RWPE2 (cell line): ENCODE measurements around the gene XCL1.

Experiments
- ATAC-seq: fragments of 200-7000 bp; cut with Tn5 transposase; 3 replicates; pipeline ENCODE4 v1.9.1; 2021; ENCODE audit warnings: low read depth
- DNase-seq: peaks from one replicate; pipeline ENCODE4 v3.0.0-alpha.2; 2020; ENCODE audit warnings: low spot score
- H3K27ac ChIP-seq: fragments of 450-650 bp; 2 replicates; pipeline ENCODE4 v1.5.1; 2017; ENCODE audit warnings: mild to moderate bottlenecking; ENCODE audit not compliant: poor library complexity, severe bottlenecking
- H3K27me3 ChIP-seq: fragments of 250-450 bp; sonication (Bioruptor Pico); 2 replicates; pipeline ENCODE4 v1.5.1; 2021; ENCODE audit warnings: mild to moderate bottlenecking, moderate library complexity; ENCODE audit not compliant: insufficient read depth, poor library complexity, severe bottlenecking
- H3K36me3 ChIP-seq: fragments of 250-450 bp; sonication (Bioruptor Pico); 2 replicates; pipeline ENCODE4 v1.5.1; 2020; ENCODE audit warnings: low read depth, mild to moderate bottlenecking, moderate library complexity
- H3K4me1 ChIP-seq: fragments of 250-450 bp; sonication (Bioruptor Pico); 2 replicates; pipeline ENCODE4 v1.5.1; 2021; ENCODE audit warnings: mild to moderate bottlenecking, moderate library complexity; ENCODE audit not compliant: insufficient read depth, poor library complexity, severe bottlenecking
- H3K4me3 ChIP-seq: fragments of 250-450 bp; sonication (Bioruptor Pico); 2 replicates; pipeline ENCODE4 v1.5.1; 2021; ENCODE audit warnings: mild to moderate bottlenecking, moderate library complexity; ENCODE audit not compliant: severe bottlenecking
- H3K9me3 ChIP-seq: fragments of 250-450 bp; sonication (Bioruptor Pico); 2 replicates; pipeline ENCODE4 v1.5.1; 2021; ENCODE audit warnings: mild to moderate bottlenecking, moderate library complexity; ENCODE audit not compliant: severe bottlenecking
- TF ChIP-seq, protein P1 (sequence below): fragments of 450-650 bp; IDR thresholded peaks from one replicate; pipeline ENCODE4 v1.5.1; 2017; ENCODE audit warnings: mild to moderate bottlenecking, moderate library complexity; ENCODE audit not compliant: poor library complexity, severe bottlenecking

Gene XCL1

DNA sequence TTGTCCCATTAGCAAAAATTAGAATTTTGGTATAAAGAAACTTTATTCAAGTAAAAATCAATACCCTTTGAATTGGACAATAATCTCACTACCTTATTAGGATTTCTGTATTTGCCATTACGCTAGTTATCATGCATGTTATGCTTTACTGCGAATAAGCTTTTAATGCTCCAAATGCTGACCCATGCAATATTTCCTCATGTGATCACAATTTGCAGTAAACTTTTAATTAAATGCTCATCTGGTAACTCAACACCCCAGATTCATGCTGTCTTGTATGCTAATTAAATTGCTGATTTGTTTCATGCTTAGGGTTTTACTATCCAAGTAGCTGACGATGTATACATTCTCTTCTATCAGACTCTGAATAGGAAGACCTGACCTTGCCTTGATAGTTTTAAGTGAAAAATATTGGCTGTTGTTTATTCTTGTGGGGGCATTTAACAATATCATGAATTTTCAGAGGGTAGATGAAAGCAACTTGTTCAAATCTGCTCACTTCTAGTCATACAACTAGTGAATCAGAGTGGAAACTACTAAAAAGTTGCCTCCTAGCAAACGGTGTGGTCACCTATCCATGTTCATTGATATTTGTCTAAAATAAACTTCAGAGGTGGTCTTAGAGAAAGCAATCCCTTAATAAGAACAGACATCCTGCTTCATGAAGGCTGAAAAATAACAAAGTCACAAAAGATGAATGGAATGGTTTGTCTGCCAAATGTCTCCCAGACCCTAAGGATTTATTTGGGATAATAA lies 5.6 kb downstream of the XCL1 start:
- Histone ChIP-seq H3K36me3 (no peaks in the 10 kb centered on the region), H3K4me1 (no peaks in the 10 kb centered on the region), H3K4me3 (no peak overlapping the region), H3K27me3 (no peaks in the 10 kb centered on the region), H3K27ac (no peak overlapping the region), H3K9me3 (no peaks in the 10 kb centered on the region)
- DNase-seq (no peak), ATAC-seq (no peak)
- TF ChIP-seq, protein P1, sequence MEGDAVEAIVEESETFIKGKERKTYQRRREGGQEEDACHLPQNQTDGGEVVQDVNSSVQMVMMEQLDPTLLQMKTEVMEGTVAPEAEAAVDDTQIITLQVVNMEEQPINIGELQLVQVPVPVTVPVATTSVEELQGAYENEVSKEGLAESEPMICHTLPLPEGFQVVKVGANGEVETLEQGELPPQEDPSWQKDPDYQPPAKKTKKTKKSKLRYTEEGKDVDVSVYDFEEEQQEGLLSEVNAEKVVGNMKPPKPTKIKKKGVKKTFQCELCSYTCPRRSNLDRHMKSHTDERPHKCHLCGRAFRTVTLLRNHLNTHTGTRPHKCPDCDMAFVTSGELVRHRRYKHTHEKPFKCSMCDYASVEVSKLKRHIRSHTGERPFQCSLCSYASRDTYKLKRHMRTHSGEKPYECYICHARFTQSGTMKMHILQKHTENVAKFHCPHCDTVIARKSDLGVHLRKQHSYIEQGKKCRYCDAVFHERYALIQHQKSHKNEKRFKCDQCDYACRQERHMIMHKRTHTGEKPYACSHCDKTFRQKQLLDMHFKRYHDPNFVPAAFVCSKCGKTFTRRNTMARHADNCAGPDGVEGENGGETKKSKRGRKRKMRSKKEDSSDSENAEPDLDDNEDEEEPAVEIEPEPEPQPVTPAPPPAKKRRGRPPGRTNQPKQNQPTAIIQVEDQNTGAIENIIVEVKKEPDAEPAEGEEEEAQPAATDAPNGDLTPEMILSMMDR: no peak

DNA sequence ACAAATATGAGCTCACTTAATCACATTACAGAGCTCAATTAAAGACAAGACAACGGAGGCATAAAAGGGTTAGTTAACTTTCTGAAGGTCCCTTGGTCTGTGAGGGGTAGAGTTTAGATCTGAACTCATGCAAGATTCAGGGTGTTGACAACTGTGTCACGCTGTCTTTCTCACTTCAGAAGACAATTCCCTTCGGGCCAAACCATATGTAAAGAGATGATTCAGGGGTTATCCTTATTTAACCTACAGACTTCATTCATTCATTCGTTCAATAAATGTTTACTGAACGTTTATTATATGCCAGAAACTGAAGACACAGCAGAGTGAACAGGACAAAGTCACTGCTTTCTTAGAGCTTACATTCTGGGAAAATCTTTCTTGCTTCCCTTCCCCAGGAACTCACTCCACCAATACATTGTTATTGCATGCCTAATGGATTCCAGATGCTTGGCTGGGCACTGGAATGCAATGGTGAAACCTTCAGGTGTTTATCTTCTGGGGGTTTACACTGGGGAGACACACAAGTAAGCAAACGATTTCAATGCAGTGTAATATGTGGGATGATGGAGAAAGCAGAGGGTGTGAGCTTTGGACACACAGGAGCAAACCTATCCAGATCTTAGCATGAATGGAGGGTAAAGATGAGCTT lies 6.4 kb downstream of the XCL1 start:
- no peak overlapping the region for H3K27ac ChIP-seq
- no peaks in the 10 kb centered on the region for H3K36me3 ChIP-seq
- no peaks in the 10 kb centered on the region for H3K27me3 ChIP-seq
- no peaks in the 10 kb centered on the region for H3K9me3 ChIP-seq
- H3K4me3 ChIP-seq: no peak overlapping the region
- no peaks in the 10 kb centered on the region for H3K4me1 ChIP-seq
- TF ChIP-seq, protein P1: no peak
- ATAC-seq: no peak
- no peak for DNase-seq

DNA sequence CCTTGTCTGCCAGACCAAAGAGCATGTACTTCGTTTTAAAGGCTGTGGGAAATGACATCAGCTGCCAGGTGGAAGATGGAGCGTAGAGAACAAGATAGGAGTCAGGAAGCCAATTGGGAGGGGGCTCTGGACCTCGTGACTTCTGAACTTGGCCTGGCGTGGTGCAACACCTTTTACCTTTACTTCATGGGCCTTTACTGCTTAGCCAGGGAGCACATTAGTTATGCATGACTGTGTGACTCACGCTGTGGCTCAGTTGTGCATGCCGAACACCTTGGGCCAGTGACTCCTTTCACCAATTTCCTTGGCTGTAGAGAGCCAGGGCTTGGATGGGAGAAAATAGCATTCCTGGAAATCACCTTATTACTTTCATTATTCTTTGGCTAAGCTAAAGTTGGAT lies 7.2 kb downstream of the XCL1 start:
- Histone ChIP-seq H3K4me3 (no peak overlapping the region), H3K9me3 (no peaks in the 10 kb centered on the region), H3K36me3 (no peaks in the 10 kb centered on the region), H3K4me1 (no peaks in the 10 kb centered on the region), H3K27me3 (no peaks in the 10 kb centered on the region), H3K27ac (no peak overlapping the region)
- no peak for ATAC-seq
- DNase-seq: no peak
- TF ChIP-seq, protein P1: no peak

DNA sequence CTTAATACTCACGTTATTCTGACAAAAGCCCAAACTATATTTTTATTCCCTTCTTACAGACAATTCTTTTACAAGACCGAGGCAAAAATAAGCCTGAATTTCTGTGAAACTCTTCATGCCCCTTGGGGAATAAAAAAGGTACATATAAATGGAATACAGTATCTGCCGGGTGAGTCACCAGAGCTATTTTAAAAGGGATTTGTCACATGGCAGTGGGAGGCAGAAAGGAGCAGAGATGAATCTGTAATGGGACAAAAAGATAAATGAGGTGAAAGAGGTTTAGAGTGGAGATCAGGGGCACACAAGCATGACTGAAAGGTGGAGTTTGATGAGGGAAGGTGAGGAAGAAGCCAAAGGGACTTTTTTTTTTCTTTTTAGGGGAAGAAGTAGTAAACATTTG lies 8.8 kb downstream of the XCL1 start:
- no peaks in the 10 kb centered on the region for H3K36me3 ChIP-seq
- ATAC-seq: no peak
- no peak overlapping the region for H3K4me3 ChIP-seq
- H3K4me1 ChIP-seq: no peaks in the 10 kb centered on the region
- TF ChIP-seq, protein P1: no peak
- H3K27ac ChIP-seq: no peak overlapping the region
- H3K9me3 ChIP-seq: no peaks in the 10 kb centered on the region
- H3K27me3 ChIP-seq: no peaks in the 10 kb centered on the region
- no peak for DNase-seq

DNA sequence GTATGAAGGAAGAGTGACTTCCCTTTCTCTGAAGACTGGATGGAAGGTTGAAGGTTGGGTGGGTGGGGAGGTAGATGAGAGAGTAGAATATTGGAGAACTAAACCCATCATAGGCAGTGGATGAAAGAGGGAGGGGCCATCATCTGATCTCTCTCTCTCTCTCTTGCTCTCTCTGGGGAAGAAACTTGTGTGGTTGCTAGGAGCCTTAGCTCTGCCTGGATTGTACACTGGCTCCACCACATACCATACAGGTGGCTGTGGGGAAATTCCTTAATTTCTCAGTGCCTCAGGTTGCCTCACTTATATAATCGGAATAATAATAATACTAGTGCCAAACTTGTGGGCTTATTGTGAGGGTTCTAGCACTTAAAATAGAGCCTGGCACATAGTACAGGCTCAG lies 9.5 kb downstream of the XCL1 start:
- Histone ChIP-seq H3K4me1 (no peaks in the 10 kb centered on the region), H3K27ac (no peak overlapping the region)
- TF ChIP-seq, protein P1: no peak

More for the DNA sequence above, 9.5 kb downstream of the XCL1 start:
- no peaks in the 10 kb centered on the region for H3K27me3 ChIP-seq
- no peaks in the 10 kb centered on the region for H3K36me3 ChIP-seq
- DNase-seq: no peak
- no peak overlapping the region for H3K4me3 ChIP-seq
- no peak for ATAC-seq
- no peaks in the 10 kb centered on the region for H3K9me3 ChIP-seq
